IMR-90 (cell line): ENCODE results near the gene RB1. TPM values are rescaled to one million over a fixed set of nuclear protein-coding genes. Genes with fewer than 3 reads are reported as not detected.

Experiments
- ATAC-seq: fragments of 200-7000 bp; cut with Tn5 transposase; 2 replicates; pipeline ENCODE4 v1.9.1; 2020; ENCODE audit warnings: low read depth, mild to moderate bottlenecking, moderate library complexity
- BruUV-seq: library from RNA; stranded (reverse); fragments of 400-500 nt; replicated peaks from 2 replicates; lab custom pipeline; 2021; lab: Mats Ljungman, UMichigan
- CTCF ChIA-PET: fragments of 300-600 bp; formaldehyde crosslinking; extraction: SDS; loops from one replicate; lab custom pipeline; 2021; ENCODE audit warnings: antibody characterized with exemption; lab: Yijun Ruan, JAX
- POLR2A ChIA-PET: fragments of 300-600 bp; sonication (Branson Sonifier 250); formaldehyde crosslinking; loops from one replicate; lab custom pipeline; 2022; ENCODE audit warnings: antibody characterized with exemption; ENCODE audit not compliant: unreplicated experiment; lab: Charles Lee
- DNase-seq: peaks from one replicate; pipeline ENCODE4 v3.0.0; 2013
- H2AFZ ChIP-seq: replicated peaks from 2 replicates; pipeline ENCODE3; 2013; ENCODE audit warnings: low read length, mild to moderate bottlenecking; ENCODE audit not compliant: poor library complexity
- H2AK5ac ChIP-seq: 2 replicates; pipeline ENCODE4 v1.6.1; 2013; ENCODE audit warnings: low read depth, low read length, inconsistent platforms
- H2AK9ac ChIP-seq: replicated peaks from 2 replicates; pipeline ENCODE3; 2013; ENCODE audit warnings: mild to moderate bottlenecking, low read depth, low read length, moderate library complexity; ENCODE audit not compliant: poor library complexity
- H2BK120ac ChIP-seq: 2 replicates; pipeline ENCODE4 v1.6.1; 2013; ENCODE audit warnings: low read depth, low read length, inconsistent platforms
- H2BK15ac ChIP-seq: 3 replicates; pipeline ENCODE4 v1.6.1; 2013; ENCODE audit warnings: low read depth, low read length, inconsistent platforms
- H2BK20ac ChIP-seq: 2 replicates; pipeline ENCODE4 v1.6.1; 2013; ENCODE audit warnings: low read depth, mild to moderate bottlenecking, inconsistent platforms, low read length, moderate library complexity
- H2BK5ac ChIP-seq: 2 replicates; pipeline ENCODE4 v1.6.1; 2013; ENCODE audit warnings: mild to moderate bottlenecking, low read depth, low read length, inconsistent platforms; ENCODE audit not compliant: poor library complexity, severe bottlenecking
- H3K14ac ChIP-seq: replicated peaks from 2 replicates; pipeline ENCODE4 v1.6.1; 2013; ENCODE audit warnings: low read depth, low read length, inconsistent platforms
- H3K18ac ChIP-seq: 2 replicates; pipeline ENCODE4 v1.6.1; 2013; ENCODE audit warnings: low read depth, low read length, control low read depth
- H3K23ac ChIP-seq: 2 replicates; pipeline ENCODE4 v1.6.1; 2013; ENCODE audit warnings: low read depth, low read length, inconsistent platforms
- H3K27ac ChIP-seq: 2 replicates; pipeline ENCODE4 v1.5.1; 2013; ENCODE audit warnings: mild to moderate bottlenecking, control low read depth, low read length; ENCODE audit not compliant: insufficient read depth
- H3K27me3 ChIP-seq: 2 replicates; pipeline ENCODE4 v1.6.1; 2013; ENCODE audit warnings: low read length; ENCODE audit not compliant: control insufficient read depth, insufficient read depth
- H3K36me3 ChIP-seq: 2 replicates; pipeline ENCODE4 v1.6.1; 2013; ENCODE audit warnings: low read length, mixed read lengths; ENCODE audit not compliant: control insufficient read depth, insufficient read depth
- H3K4ac ChIP-seq: 2 replicates; pipeline ENCODE4 v1.6.1; 2013; ENCODE audit warnings: low read depth, low read length, inconsistent platforms
- H3K4me1 ChIP-seq: 2 replicates; pipeline ENCODE4 v1.6.1; 2013; ENCODE audit warnings: low read length, mixed read lengths; ENCODE audit not compliant: control insufficient read depth, insufficient read depth
- H3K4me2 ChIP-seq: 2 replicates; pipeline ENCODE4 v1.6.1; 2013; ENCODE audit warnings: low read depth, mild to moderate bottlenecking, control low read depth, low read length, moderate library complexity
- H3K4me3 ChIP-seq: 2 replicates; pipeline ENCODE4 v1.5.1; 2013; ENCODE audit warnings: low read depth, mild to moderate bottlenecking, control low read depth, low read length, moderate library complexity; ENCODE audit not compliant: insufficient read depth
- H3K56ac ChIP-seq: 2 replicates; pipeline ENCODE4 v1.6.1; 2013; ENCODE audit warnings: low read length, inconsistent platforms; ENCODE audit not compliant: insufficient read depth; ENCODE audit errors: extremely low read depth
- H3K79me1 ChIP-seq, 2 experiments: 2 replicates each; pipeline ENCODE4 v1.6.1; 2013; ENCODE audit warnings: low read length in 2 of 2, inconsistent platforms in 1 of 2, low read depth in 1 of 2
- H3K9ac ChIP-seq: 2 replicates; pipeline ENCODE4 v1.6.1; 2013; ENCODE audit warnings: low read depth, low read length, control low read depth
- H3K9me1 ChIP-seq: 2 replicates; pipeline ENCODE4 v1.6.1; 2013; ENCODE audit warnings: low read length, inconsistent platforms; ENCODE audit not compliant: insufficient read depth
- H3K9me3 ChIP-seq: 2 replicates; pipeline ENCODE4 v1.6.1; 2013; ENCODE audit warnings: low read length; ENCODE audit not compliant: control insufficient read depth, insufficient read depth
- H4K20me1 ChIP-seq: 2 replicates; pipeline ENCODE4 v1.6.1; 2013; ENCODE audit warnings: low read length, inconsistent platforms; ENCODE audit not compliant: insufficient read depth
- H4K5ac ChIP-seq: 2 replicates; pipeline ENCODE4 v1.6.1; 2013; ENCODE audit warnings: mild to moderate bottlenecking, low read depth, low read length, control low read depth
- H4K8ac ChIP-seq, 2 experiments: 2 replicates each; pipeline ENCODE4 v1.6.1; 2013; ENCODE audit warnings: low read depth in 2 of 2, low read length in 2 of 2, control low read depth in 1 of 2, inconsistent platforms in 1 of 2
- H4K91ac ChIP-seq: 2 replicates; pipeline ENCODE4 v1.6.1; 2013; ENCODE audit warnings: low read depth, low read length, inconsistent platforms; ENCODE audit not compliant: insufficient read depth
- CEBPB ChIP-seq: IDR thresholded peaks from 2 replicates; pipeline ENCODE4 v1.6.1; 2012; ENCODE audit warnings: low read depth, low read length, improper control_type of control experiment
- FOS ChIP-seq: fragments of 150-350 bp; IDR thresholded peaks from 2 replicates; pipeline ENCODE4 v1.6.1; 2016; ENCODE audit warnings: low read depth, low read length
- MAFK ChIP-seq: IDR thresholded peaks from 2 replicates; pipeline ENCODE4 v1.6.1; 2012; ENCODE audit warnings: low read depth, low read length, improper control_type of control experiment
- MXI1 ChIP-seq: IDR thresholded peaks from 2 replicates; pipeline ENCODE4 v1.6.1; 2012; ENCODE audit warnings: low read depth, mild to moderate bottlenecking, low read length, moderate library complexity, borderline replicate concordance
- RFX5 ChIP-seq: IDR thresholded peaks from 2 replicates; pipeline ENCODE4 v1.8.0; 2012; ENCODE audit warnings: low read depth, mild to moderate bottlenecking, low read length, moderate library complexity
- WGBS, 2 experiments: methylation state at CpG; one replicate each; pipeline versions ENCODE4 v1.1.5 to v1.1.7; 2013; ENCODE audit warnings: missing lambda C conversion rate in 2 of 2; ENCODE audit not compliant: insufficient read length in 1 of 2; ENCODE audit errors: extremely low coverage in 2 of 2; 5-methylcytosine and 5-hydroxymethylcytosine counted together
- dilution Hi-C: fragments of 300-500 bp; cut with HindIII; formaldehyde crosslinking; loops from one replicate; pipeline ENCODE4 v1.14.3; 2018; ENCODE audit warnings: low sequenced_read_pairs; ENCODE audit not compliant: unreplicated experiment
- in situ Hi-C: fragments of 300-500 bp; cut with MboI; formaldehyde crosslinking; loops from 3 replicates; pipeline ENCODE4 v1.14.3; 2019; ENCODE audit warnings: low sequenced_read_pairs, inconsistent platforms, mixed read lengths
- intact Hi-C: fragments of 100-400 bp; cut with micrococcal nuclease; formaldehyde crosslinking; loops from 2 replicates; pipeline ENCODE4 v1.10.0; 2022
- polyA plus RNA-seq, 3 experiments: library from polyadenylated mRNA; depleted of rRNA; stranded (reverse); fragments of >200 nt; gene quantifications; 2 replicates each; pipeline ENCODE4 v1.2.3, GENCODE V29; 2012; ENCODE audit warnings: low replicate concordance in 1 of 3
- total RNA-seq: library from RNA; depleted of rRNA; stranded (reverse); fragments of >200 nt; gene quantifications from 2 replicates; pipeline ENCODE4 v1.2.3, GENCODE V29; 2012

The RB1 gene
- total and polyA plus RNA-seq, 2 of the 4 experiments (the other 2 are of a cell fraction), result 11.4 to 15.4 TPM

DNA sequence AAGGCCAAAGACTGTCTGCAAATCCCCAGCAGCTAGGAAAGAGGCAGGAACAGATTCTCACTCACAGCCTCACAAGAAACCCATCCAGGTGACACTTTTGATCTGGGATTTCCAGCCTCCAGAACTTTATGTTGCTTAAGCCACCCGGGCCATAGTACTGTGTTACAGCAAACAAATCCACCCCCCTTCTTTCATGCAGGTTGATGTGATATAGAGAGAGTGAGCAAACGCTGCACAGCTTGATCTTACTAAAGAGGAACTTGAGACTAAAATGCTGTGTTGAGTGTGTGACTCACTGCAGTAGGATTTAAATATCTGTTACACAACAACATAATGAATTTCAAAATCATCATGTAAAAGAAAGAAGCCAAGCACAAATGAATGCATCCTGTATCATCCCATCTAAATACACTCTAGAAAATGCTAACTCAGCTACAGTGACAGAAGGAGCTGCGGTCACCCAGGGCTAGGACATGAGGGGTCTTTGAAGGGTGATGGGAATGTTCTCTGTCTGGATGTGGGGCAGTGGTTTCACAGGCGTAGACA, 197.2 kb downstream of the RB1 start:
- no TSS peak for BruUV-seq
- peak; percentile 98 for ATAC-seq
- peak overlapping the region; percentile 94 for H3K27ac ChIP-seq

More for the DNA sequence above, 197.2 kb downstream of the RB1 start:
- H3K36me3 ChIP-seq, result no peaks in the 10 kb centered on the region
- H3K27me3 ChIP-seq, result no peaks in the 10 kb centered on the region
- peak overlapping the region; percentile 7; the same call in 1 of the 2 replicates for H4K5ac ChIP-seq
- in situ Hi-C loops, result no loop called here
- H4K20me1 ChIP-seq, result no peaks in the 10 kb centered on the region; the same call in 1 of the 2 replicates
- H2BK5ac ChIP-seq, result peak overlapping the region; percentile 58
- peak overlapping the region; percentile 72 for H2AFZ ChIP-seq
- H3K4me1 ChIP-seq, result peaks cover 12% of the 10 kb centered on the region
- no peak overlapping the region for H3K4me3 ChIP-seq
- H3K56ac ChIP-seq, result no peak overlapping the region
- peak overlapping the region; percentile 28; the same call in 1 of the 2 replicates for H4K91ac ChIP-seq
- 0 out of 2 replicates have a peak overlapping the region, but pooled peaks have one; percentile 34 for H3K14ac ChIP-seq
- H3K9me1 ChIP-seq, result peaks cover 6% of the 10 kb centered on the region
- intact Hi-C loops, result no loop called here
- H3K23ac ChIP-seq, result no peak overlapping the region
- peak overlapping the region; percentile 61 for H3K4me2 ChIP-seq
- dilution Hi-C loops, result no loop called here
- H3K4ac ChIP-seq, result peak overlapping the region; percentile 62
- H3K9ac ChIP-seq, result no peak overlapping the region
- TF ChIP-seq MAFK (peak; percentile 76), FOS (peak; percentile 87), RFX5 (peak; percentile 48; the same call in 1 of the 2 replicates), MXI1 (no peak), CEBPB (peak; percentile 97)
- peak; percentile 96 for DNase-seq
- peak overlapping the region; percentile 36 for H3K18ac ChIP-seq
- 0 out of 3 replicates have a peak overlapping the region, but pooled peaks have one; percentile 17 for H2BK15ac ChIP-seq
- no CpG with 5 or more reads among the region's 4 CpGs for WGBS, 2 experiments
- H3K9me3 ChIP-seq, result no peaks in the 10 kb centered on the region
- peak overlapping the region; percentile 56; the same call in 1 of the 2 replicates for H2BK120ac ChIP-seq
- H4K8ac ChIP-seq, result peak overlapping the region in 1 of 2 experiments; percentile 41; a peak in 1 of 4 replicates
- CTCF ChIA-PET, result interaction anchor here (1.3 kb wide), 1 partner anchor 80 kb away, joined by 3 read pairs; no protein-coding TSS in a partner anchor
- peak overlapping the region; percentile 27; the same call in 1 of the 2 replicates for H2AK5ac ChIP-seq
- H3K79me1 ChIP-seq, result no peaks in the 10 kb centered on the region
- H2AK9ac ChIP-seq, result no peak overlapping the region
- H2BK20ac ChIP-seq, result peak overlapping the region; percentile 35; the same call in 1 of the 2 replicates
- POLR2A ChIA-PET, result no interaction called here
